Coronary artery (tissue), 2 donors: ENCODE results near the gene MAEA.
A peak's percentile ranks its signal among the peaks of the same experiment; 100 is the strongest.
"Not testable (repeated sequence)": the region's sequence is repeated elsewhere in the genome, so short reads cannot be mapped to it uniquely, and the experiment has no call there.

Source experiments
- DNase-seq: peaks from one replicate; pipeline ENCODE4 v3.0.0-alpha.2; 2017; ENCODE audit warnings: low spot score
- H3K27ac ChIP-seq, 2 donors: fragments of 200-600 bp; sonication (generic); one replicate each; pipeline ENCODE4 v1.5.1; 2016 to 2019
- H3K4me3 ChIP-seq: fragments of 200-600 bp; sonication (generic); 2 replicates; pipeline ENCODE4 v1.5.1; 2016; ENCODE audit warnings: mild to moderate bottlenecking, moderate library complexity
- CTCF ChIP-seq: fragments of 200-600 bp; sonication (generic); IDR thresholded peaks from one replicate; pipeline ENCODE4 v1.5.1; 2019; ENCODE audit warnings: antibody characterized with exemption

Gene MAEA

DNA sequence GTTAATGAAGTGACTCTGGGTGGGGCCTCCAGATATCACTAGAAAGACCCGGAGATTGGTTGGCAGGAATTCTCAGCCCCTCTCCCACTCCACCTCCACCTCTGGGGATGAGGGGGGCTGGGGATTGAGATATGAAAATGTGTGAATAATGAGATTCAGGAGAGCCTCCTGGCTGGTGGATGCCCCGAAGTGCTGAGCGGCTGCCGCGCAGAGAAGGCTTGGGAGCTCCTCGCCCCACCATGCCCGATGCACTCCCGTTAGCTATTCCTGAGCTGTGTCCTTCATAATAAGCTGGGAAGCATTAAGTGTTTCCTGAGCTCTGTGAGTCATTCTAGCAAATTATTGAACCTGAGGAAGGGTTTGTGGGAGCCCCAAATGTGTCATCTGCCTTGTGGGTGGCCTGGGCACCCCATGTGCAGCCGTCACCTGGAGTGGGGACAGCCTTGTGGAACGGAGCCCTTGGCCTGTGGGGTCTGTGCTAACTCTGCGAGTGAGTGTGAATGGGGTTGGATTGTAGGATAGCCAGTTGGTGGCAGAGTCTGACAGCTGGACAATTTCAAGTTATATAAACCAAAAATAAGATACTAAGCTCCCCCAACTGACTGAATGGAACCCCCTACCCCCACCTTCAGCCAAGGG, 4.4 kb upstream of the MAEA start:
- no peak overlapping the region for H3K27ac ChIP-seq
- TF ChIP-seq CTCF, result no peak
- no peak overlapping the region for H3K4me3 ChIP-seq
- DNase-seq, result no peak

DNA sequence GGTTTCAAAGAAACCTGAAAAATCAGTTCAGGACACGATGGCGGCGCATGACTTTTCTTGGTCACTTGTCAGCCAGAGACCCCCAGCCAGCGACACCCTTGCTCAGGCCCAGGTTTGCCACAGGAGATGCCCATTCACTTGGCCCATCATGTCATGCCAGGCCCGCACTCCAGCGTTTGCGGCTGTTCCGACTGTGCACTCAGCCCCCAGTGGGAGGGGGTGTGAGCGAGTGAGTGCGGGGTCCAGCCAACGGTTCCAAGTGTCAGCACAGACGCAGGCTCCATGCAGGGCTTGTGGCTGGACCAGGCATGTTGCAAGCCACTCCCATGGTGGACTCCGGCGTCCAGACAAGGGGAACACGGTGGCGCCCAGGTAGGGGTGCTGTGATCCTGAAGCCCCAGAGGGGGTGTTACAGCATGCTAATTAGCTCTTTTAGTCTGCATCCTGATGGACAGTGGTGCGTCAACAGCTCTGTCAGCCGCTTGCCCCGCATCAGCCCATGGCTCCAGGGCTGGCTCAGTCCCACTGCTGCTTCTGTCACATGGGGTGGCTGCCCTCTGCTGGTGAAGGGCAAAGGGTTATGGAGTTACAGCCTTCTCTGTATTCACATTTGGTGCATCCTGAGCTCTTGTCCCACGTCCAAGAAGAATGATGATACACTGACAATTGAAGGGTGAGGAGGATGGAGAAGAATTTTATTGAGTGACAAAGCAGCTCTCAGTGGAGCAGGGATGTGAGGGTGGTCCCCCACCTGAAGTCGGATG, 3.7 kb upstream of the MAEA start:
- Histone ChIP-seq H3K27ac (no peak overlapping the region), H3K4me3 (no peak overlapping the region)
- no peak for DNase-seq
- TF ChIP-seq CTCF, result no peak

GRCh38 chr4:1288786-1289185, 905 bp upstream of the MAEA start:
- H3K27ac ChIP-seq, result peak overlapping the region in 1 of 2 donors; percentile 78
- peak overlapping the region; percentile 80 for H3K4me3 ChIP-seq
- DNase-seq, result no peak
- no peak for TF ChIP-seq CTCF

- TF ChIP-seq CTCF, result no peak
- no peak for DNase-seq
- Histone ChIP-seq H3K27ac (peak overlapping the region; percentile 72 to 88), H3K4me3 (peak overlapping the region; percentile 80)
Observed at GRCh38 chr4:1290165-1290977, 680 bp downstream of the MAEA start.

DNA sequence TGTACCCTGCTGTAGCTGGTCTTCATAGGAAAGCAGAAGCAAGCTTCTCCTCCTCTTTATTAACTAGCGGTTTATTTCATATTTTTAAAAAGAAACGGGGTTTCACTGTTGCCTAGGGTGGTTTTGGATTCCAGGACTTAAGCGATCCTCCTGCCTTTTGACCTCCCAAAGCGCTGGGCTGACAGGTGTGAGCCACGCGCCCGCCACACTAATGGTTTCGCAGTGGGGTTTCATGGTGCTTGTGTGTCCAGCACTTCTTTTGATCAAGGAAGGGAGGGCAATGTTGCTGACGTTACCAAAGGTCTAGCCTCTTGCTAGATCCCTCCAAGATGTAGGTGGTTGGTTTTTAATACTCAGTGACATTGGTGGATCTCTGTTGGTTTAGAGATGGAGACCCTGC, 1.4 kb downstream of the MAEA start:
- no peak for DNase-seq
- Histone ChIP-seq H3K27ac (no peak overlapping the region), H3K4me3 (peak overlapping the region; percentile 80)
- no peak for TF ChIP-seq CTCF

GRCh38 chr4:1291996-1292702, 2.5 kb downstream of the MAEA start:
- DNase-seq, result no peak
- no peak for TF ChIP-seq CTCF
- H3K4me3 ChIP-seq, result no peak overlapping the region
- no peak overlapping the region for H3K27ac ChIP-seq

DNA sequence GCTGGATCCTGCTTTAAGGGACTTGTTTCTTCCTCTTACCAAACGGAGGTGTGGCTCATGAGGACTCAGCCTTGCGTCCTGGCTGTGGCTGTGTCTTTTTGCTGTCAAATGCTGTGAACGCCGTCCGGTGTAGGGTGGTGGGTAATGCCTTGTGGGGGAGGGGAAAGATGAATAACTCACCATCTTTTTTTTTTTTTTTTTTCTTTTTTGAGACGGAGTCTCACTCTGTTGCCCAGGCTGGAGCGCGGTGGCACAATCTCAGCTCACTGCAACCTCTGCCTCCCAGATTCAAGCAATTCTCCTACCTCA, 3.0 kb downstream of the MAEA start:
- not testable (repeated sequence) for DNase-seq

More for the DNA sequence above, 3.0 kb downstream of the MAEA start:
- not testable (repeated sequence) for H3K27ac ChIP-seq, H3K4me3 ChIP-seq
